Limb (tissue), 2 donors: Measurements from ENCODE around the gene NOBOX.
A peak's percentile ranks its signal among the peaks of the same experiment; 100 is the strongest.
"Not testable (repeated sequence)": the region's sequence is repeated elsewhere in the genome, so short reads cannot be mapped to it uniquely, and the experiment has no call there.

Experiments
- DNase-seq, 2 donors: peaks; one replicate each; pipeline ENCODE4 v3.0.0-alpha.2; 2016; ENCODE audit errors: extremely low spot score in 2 of 2

NOBOX gene

DNA sequence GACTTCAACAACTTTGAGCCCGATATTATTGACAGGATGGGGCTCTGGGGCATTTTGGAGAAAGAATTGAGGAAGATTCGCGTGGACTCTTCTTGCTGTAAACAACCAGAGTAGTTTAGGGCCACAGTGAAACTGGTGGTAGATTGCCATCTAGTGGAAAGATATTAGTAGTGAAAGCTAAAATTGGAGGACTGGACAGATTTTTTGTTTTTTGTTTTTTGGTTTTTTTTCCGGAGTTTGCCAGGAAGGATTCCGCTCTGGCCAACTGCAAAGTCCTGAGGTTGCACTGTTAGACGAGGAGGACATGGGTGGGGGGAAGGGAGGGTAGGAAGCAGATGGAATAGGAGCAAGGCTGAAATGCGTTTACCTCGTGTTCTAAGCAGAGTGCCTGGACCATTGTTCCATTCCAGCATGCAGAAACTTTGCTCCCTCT, 11.7 kb downstream of the NOBOX start:
- peak in 1 of 2 donors; percentile 76 for DNase-seq

DNA sequence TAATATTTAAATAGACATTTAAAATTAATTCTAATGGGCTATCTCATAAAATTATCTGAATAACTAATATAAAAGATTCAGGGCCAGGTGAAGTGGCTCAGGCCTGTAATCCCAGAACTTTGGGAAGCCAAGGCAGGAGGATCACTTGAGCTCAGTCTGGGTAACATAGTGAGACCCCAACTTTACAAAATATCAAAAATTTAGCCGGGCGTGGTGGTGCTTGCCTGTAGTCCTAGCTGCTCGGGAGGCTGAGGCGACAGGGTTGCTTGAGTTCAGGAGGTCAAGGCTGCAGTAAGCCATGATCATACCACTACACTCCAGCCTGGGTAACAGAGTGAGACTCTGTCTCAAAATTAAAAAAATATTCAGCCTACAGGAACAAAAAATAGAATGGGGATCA, 12.5 kb downstream of the NOBOX start:
- DNase-seq: no peak

- no peak for DNase-seq
These were observed 13.0 kb downstream of the NOBOX start for GRCh38 chr7:144390481-144390880.

GRCh38 chr7:144388950-144389349, 14.5 kb downstream of the NOBOX start:
- DNase-seq: no peak

GRCh38 chr7:144386741-144387140, 16.8 kb downstream of the NOBOX start:
- DNase-seq: no peak

- DNase-seq: no peak
These were observed 18.8 kb downstream of the NOBOX start for GRCh38 chr7:144384555-144385245.

GRCh38 chr7:144384071-144384470, 19.4 kb downstream of the NOBOX start:
- DNase-seq: no peak

GRCh38 chr7:144379776-144380384, 23.6 kb downstream of the NOBOX start:
- DNase-seq: no peak

- no peak for DNase-seq
These were observed 24.8 kb downstream of the NOBOX start for GRCh38 chr7:144378651-144379050.

DNA sequence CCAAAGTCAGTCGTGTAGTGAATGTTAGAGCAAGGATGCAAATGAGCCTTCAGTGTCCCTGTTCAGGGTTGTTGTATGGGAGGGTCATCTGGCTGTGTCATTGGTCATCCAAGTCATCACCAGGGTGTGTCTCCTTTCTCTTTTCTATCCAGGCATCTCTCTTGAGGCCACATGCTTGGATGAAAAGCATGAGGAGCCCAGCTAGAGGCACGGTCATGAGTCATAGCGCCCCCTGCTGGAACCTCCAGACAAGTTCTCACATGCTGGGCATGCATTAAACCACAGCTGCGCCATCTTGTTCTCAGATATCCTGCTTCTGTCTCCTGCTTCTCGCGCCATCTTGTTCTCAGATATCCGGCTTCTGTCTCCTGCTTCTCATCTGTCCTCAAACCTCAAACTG, 34.3 kb downstream of the NOBOX start:
- DNase-seq: not testable (repeated sequence)

- DNase-seq: not testable (repeated sequence)
These were observed 36.2 kb downstream of the NOBOX start for GRCh38 chr7:144367250-144367649.

GRCh38 chr7:144365523-144365922, 38.0 kb downstream of the NOBOX start:
- not testable (repeated sequence) for DNase-seq

GRCh38 chr7:144362061-144362460, 41.4 kb downstream of the NOBOX start:
- DNase-seq: not testable (repeated sequence)

DNA sequence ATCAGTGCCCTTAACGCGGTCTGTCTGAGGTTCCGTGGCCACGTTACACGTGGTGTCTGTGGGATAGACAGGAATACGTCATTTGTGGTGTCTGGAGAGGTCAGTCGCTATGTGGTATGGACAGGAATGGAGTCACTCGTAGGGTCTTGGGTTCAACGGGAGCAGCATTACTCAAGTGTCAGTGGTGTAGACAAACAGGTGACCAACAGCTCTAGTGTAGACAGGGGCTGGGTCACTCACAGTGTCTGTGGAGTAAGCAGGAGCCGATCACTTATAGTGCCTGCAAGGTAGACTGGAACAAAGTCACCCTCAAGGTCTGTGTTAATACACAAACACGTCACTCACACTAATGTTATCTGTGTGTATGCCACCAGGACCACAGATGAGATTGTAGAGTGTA, 46.6 kb downstream of the NOBOX start:
- not testable (repeated sequence) for DNase-seq

DNA sequence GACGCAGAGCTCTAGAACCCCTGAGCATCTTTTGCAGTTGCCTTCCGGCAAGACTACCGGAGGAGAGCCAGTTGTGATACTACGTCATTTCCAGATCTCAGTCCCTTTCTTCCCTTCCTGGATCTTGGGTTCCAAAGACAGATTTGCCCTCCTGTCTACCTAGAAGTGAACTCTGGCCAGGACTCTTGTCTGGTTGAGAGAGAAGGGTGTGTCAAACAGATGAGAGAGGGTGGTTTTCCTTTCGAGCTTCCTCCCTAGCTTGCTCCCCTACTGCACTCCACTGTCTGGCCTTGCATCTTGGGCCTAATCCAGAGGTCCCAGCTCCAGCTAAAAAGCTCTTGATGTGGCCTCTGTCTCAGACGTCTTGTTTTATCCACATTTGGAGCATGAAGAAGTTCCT, 47.3 kb downstream of the NOBOX start:
- DNase-seq: not testable (repeated sequence)

- DNase-seq: not testable (repeated sequence)
These were observed 48.2 kb downstream of the NOBOX start, which contains the start of gene ARHGEF5 for GRCh38 chr7:144355176-144355822. ARHGEF5 (plus strand) TSS chr7:144355402; CDS start chr7:144362670, 7,268 bp downstream.

- DNase-seq: not testable (repeated sequence)
These were observed 51.8 kb downstream of the NOBOX start for GRCh38 chr7:144351667-144352066.

GRCh38 chr7:144348625-144349024, 54.9 kb downstream of the NOBOX start:
- DNase-seq: not testable (repeated sequence)
